ENCODE results near the gene PYROXD2. TPM values are rescaled to one million over a fixed set of nuclear protein-coding genes. Genes with fewer than 3 reads are reported as not detected.

PYROXD2 gene
- polyA plus RNA-seq, 1 experiment: 23.1 TPM

GRCh38 chr10:98364432-98365102 is 50.4 kb downstream of the PYROXD2 start:
- ChIA-PET POLR2A (no interaction called here), CTCF (interaction anchor here (1.1 to 5.4 kb wide), 2 partner anchors 11 to 19 kb away, joined by 3 to 26 read pairs; no protein-coding TSS in a partner anchor)
- H3K36me3 ChIP-seq (ENCODE audit: control insufficient read depth, insufficient read depth, low read length): no peaks in the 10 kb centered on the region
- no peak for TF ChIP-seq CTCF (IDR thresholded peaks at IDR 0.05; ENCODE audit: insufficient read depth, low read depth, low read length)
- H3K27me3 ChIP-seq (ENCODE audit: control insufficient read depth, insufficient read depth, low read length): no peaks in the 10 kb centered on the region
- H3K4me3 ChIP-seq (ENCODE audit: low read depth, low read length): no peak overlapping the region
- DNase-seq (ENCODE audit: low read depth): no peak

GRCh38 chr10:98363220-98363619 is 51.8 kb downstream of the PYROXD2 start:
- POLR2A ChIA-PET: interaction anchor here (1.0 kb wide), 1 partner anchor 40 kb away, joined by 8 read pairs; no protein-coding TSS in a partner anchor
- CTCF ChIA-PET: interaction anchor here (1.0 to 5.4 kb wide), 2 partner anchors 12 to 28 kb away, joined by 3 to 26 read pairs; no protein-coding TSS in a partner anchor
- DNase-seq (ENCODE audit: low read depth): no peak

GRCh38 chr10:98361131-98362025 is 53.6 kb downstream of the PYROXD2 start:
- POLR2A ChIA-PET: interaction anchor here (0.6 kb wide), 1 partner anchor 137 kb away, joined by 3 read pairs; no protein-coding TSS in a partner anchor
- CTCF ChIA-PET: interaction anchor here (0.5 to 5.4 kb wide), 4 partner anchors 14 to 703 kb away, joined by 3 to 26 read pairs (median 4); no protein-coding TSS in a partner anchor
- Histone ChIP-seq H3K27me3 (ENCODE audit: control insufficient read depth, insufficient read depth, low read length) (no peaks in the 10 kb centered on the region), H3K4me3 (ENCODE audit: low read depth, low read length) (no peak overlapping the region; the same call in 1 of the 2 replicates), H3K36me3 (ENCODE audit: control insufficient read depth, insufficient read depth, low read length) (no peaks in the 10 kb centered on the region)
- peak; percentile 88 for DNase-seq (ENCODE audit: low read depth)
- TF ChIP-seq CTCF (IDR thresholded peaks at IDR 0.05; ENCODE audit: insufficient read depth, low read depth, low read length): no peak

More at GRCh38 chr10:98363220-98363619, 51.8 kb downstream of the PYROXD2 start:
- Histone ChIP-seq H3K36me3 (ENCODE audit: control insufficient read depth, insufficient read depth, low read length) (no peaks in the 10 kb centered on the region), H3K4me3 (ENCODE audit: low read depth, low read length) (no peak overlapping the region), H3K27me3 (ENCODE audit: control insufficient read depth, insufficient read depth, low read length) (no peaks in the 10 kb centered on the region)
- TF ChIP-seq CTCF (IDR thresholded peaks at IDR 0.05; ENCODE audit: insufficient read depth, low read depth, low read length): no peak

- no peaks in the 10 kb centered on the region; the same call in 1 of the 2 replicates for H3K27me3 ChIP-seq (ENCODE audit: control insufficient read depth, insufficient read depth, low read length)
- no peaks in the 10 kb centered on the region for H3K36me3 ChIP-seq (ENCODE audit: control insufficient read depth, insufficient read depth, low read length)
- ChIA-PET POLR2A (interaction anchor here (0.5 to 0.6 kb wide), 2 partner anchors 38 to 114 kb away, joined by 4 read pairs; no protein-coding TSS in a partner anchor), CTCF (interaction anchor here (0.9 to 2.1 kb wide), 8 partner anchors 8 to 187 kb away, joined by 3 to 9 read pairs (median 4); no protein-coding TSS in a partner anchor)
- no peak for TF ChIP-seq CTCF (IDR thresholded peaks at IDR 0.05; ENCODE audit: insufficient read depth, low read depth, low read length)
- DNase-seq (ENCODE audit: low read depth): peak; percentile 77
- no peak overlapping the region for H3K4me3 ChIP-seq (ENCODE audit: low read depth, low read length)
Observed at GRCh38 chr10:98357194-98357822, 57.7 kb downstream of the PYROXD2 start.
